NCI-H524 treated with DMSO at 0.1 percent for 48 hours (cell line): ENCODE measurements around the gene ACCSL.

Experiments used
- DNase-seq: peaks from one replicate; lab custom pipeline; 2025; lab: John Stamatoyannopoulos, UW

The ACCSL gene

GRCh38 chr11:44096360-44097185, 48.8 kb downstream of the ACCSL start:
- no peak for DNase-seq

DNA sequence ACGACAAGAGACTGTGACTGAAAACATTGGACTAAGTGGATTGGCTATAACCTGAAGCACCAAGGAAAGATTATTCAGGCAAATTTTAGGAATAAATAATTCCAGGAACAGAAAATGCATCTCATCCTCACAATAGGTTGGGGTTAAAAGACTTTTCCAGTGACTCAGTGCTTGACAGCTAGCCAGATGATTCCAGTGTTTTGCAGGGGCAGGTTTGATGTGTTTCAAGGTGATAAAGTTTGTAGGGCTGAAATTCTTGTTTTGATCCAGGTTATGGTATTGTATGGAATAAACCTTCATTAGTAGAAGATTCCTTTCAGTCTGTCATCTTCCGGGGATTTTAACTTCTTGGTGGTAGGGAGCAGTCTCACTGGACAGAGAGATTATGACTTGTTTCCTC, 50.0 kb downstream of the ACCSL start:
- no peak for DNase-seq

DNA sequence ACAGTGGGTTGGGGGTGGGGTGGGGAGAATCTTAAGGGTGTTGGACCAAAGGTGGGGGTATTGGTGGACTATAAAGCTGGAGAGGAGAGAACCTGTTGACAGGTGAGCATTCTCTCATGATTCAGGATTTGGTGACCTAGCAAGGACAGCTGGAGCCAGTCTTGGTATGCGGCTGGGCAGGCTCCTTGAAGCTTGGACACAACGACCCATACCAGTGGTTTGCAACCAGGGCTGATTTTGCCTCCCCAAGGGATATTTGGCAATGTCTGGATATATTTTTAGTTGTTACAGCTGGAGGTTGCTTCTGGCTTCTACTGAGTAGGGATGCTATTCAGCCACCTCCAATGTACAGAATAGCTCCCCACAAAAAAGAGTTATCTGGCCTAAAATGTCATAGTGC, 53.3 kb downstream of the ACCSL start:
- no peak for DNase-seq

DNA sequence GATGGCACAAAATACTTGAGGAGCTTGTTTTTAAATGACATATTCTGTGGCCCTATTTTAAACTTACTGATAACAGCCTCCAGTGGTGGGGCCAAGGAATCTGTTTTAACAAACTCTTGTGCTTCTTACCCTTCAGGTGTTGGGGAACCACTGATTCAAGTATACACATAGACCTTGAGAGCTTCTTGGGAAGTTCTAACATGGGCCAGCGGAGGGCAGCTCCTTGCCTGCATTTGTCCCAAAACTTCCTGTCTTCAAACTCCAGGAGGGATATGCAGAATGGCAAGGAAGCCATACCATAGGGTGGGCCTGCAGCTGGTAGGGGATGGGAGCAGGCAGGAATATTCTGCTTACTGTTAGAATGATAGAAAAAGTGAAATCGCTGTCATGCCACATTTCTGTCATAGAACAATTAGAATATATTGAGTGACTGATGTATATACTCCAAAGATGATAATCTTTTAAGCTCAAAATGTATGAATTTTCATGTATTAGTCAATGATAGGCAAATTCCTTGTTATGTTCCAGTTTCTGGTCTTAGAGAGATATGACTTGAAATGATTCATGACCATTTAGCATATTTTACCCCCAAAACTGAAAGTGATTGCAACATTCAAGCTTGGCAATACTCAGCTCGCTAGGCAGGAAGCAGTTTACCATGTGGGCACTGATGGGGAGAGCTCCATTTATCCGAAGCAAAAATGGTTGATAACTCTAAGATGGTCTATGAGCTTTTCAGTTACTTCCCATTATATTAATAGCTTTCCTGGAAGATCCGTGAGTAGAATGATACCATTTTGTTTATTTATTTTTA, 56.9 kb downstream of the ACCSL start:
- DNase-seq, result no peak

GRCh38 chr11:44108260-44108659, 60.5 kb downstream of the ACCSL start:
- DNase-seq, result no peak
